Endometrial microvascular endothelial cells (primary cell): ENCODE measurements around the gene SPACA7. TPM values are rescaled to one million over a fixed set of nuclear protein-coding genes. Genes with fewer than 3 reads are reported as not detected.

Experiments used
- in situ Hi-C: cut with HindIII; loops from 2 replicates; pipeline ENCODE4 v1.10.0; 2017; ENCODE audit warnings: low sequenced_read_pairs, low pct_unique_long_range_greater_than_20kb; ENCODE audit errors: inconsistent ontology term
- total RNA-seq: library from RNA; depleted of rRNA; stranded (reverse); fragments of >200 nt; gene quantifications from one replicate; pipeline ENCODE4 v1.2.3, GENCODE V29; 2015; ENCODE audit errors: inconsistent ontology term

SPACA7 gene
- total RNA-seq, 1 donor from 2014 or later = not detected

DNA sequence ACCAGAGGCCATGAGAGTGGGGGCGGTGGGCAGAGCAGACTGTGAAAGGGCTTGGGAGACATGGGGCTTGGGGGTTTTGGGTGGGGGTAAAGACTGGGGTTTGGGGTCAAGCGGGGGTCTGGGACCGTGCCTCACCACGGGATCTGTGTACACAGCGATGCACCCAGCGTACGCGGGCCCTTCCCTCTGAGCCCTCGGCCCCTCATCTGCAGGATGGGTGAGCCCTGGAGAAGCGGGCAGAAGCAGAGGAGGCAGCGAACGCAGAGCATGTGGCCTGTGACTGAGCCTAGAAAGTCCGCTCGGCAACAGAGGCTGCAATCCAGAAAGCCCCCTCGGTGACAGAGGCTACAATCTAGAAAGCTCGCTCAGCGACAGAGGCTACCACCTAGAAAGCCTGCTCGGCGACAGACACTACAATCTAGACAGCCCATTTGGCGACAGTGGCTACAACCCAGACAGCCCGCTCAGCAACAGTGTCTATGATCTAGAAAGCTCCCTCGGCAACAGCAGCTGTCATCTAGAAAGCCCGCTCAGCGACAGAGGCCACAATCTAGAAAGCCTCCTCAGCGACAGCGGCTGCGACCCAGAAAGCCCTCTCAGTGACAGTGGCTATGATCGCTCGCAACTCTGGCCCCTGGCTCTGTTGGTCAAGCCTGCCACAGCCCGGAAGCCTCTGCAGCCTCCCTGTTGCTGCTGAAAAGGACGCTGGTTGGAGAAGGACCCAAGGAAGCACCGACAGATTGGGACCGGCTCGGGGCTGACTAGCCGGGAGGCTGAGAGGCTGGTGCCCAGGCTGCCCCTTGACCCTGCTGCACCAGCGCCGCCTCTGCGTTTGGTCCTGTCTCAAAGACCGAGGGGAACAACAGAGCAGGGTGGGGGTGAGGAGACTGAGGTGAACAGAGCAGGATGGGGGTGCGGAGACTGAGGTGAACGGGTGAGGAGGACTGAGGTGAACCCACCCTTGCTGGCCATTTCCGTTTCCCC lies 68.6 kb downstream of the SPACA7 start:
- in situ Hi-C loops = no loop called here

DNA sequence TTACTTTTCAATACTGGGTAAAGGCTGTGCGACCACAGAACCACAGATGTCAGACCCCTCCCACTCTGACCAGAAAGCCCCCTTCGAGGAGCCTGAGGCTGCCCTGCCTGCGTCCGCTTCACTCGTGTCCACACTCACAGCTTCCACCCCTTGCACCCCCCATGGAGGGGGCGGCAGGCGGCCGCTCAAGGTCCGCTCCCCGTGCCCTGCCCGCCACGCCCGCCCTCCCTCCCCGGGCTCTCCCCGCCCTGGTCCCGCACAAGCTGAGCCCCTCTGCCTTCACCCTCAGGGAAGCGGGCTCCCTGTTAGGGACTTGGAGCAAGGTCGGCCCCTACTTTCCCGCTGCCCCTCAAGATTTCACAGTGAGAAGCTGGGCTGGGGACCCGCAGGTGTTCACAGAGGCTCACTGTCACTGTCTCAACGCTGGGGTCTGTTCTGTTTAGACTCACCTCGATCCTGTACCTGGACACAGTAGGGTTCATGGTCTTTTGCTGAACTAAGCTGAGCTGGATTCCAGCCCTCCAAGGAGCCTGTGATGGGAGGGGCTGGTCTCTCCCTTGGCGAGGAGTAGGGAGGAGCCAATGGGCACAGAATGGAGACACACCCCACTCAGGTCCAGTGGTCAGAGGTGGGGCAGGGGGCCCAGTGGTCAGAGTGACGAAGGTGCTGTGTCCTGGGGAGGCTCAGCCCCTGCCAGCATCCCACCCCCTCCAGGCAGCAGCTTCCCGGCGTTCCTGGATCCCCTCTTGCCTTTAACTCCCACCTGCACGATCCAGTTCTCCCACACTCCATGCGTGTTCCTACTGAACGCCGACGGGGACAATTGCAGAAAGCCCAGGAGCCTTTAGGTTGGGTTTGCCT lies 69.5 kb downstream of the SPACA7 start:
- in situ Hi-C loops = no loop called here

DNA sequence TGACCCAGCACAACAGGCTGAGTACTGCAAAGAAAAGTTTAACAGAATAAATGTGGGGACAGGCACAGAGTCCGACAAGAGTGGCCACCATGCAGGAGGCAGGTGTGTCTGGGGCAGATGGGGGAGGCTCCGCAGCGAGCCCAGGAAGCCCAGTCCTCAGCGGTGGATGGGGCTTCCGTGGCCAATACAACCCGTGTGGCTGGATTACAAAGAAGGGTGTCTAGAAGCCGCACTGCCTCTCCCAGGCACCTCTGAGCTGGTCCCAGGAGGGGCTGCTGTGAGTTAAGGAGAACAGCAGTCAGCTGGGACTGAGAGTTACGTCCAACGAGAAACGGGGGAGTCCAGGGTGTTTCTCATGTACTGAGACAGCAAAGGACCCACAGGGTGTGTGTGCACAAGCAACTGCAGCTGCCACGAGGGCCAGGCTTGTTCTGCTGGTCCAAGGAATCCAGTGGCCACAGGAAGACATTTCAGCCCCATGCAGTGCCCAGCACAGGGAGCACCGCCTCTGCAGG lies 70.2 kb downstream of the SPACA7 start:
- in situ Hi-C loops = no loop called here

GRCh38 chr13:112446867-112447266 lies 70.7 kb downstream of the SPACA7 start:
- in situ Hi-C loops = no loop called here

- in situ Hi-C loops = no loop called here
These were observed 71.2 kb downstream of the SPACA7 start for GRCh38 chr13:112447306-112447705.

DNA sequence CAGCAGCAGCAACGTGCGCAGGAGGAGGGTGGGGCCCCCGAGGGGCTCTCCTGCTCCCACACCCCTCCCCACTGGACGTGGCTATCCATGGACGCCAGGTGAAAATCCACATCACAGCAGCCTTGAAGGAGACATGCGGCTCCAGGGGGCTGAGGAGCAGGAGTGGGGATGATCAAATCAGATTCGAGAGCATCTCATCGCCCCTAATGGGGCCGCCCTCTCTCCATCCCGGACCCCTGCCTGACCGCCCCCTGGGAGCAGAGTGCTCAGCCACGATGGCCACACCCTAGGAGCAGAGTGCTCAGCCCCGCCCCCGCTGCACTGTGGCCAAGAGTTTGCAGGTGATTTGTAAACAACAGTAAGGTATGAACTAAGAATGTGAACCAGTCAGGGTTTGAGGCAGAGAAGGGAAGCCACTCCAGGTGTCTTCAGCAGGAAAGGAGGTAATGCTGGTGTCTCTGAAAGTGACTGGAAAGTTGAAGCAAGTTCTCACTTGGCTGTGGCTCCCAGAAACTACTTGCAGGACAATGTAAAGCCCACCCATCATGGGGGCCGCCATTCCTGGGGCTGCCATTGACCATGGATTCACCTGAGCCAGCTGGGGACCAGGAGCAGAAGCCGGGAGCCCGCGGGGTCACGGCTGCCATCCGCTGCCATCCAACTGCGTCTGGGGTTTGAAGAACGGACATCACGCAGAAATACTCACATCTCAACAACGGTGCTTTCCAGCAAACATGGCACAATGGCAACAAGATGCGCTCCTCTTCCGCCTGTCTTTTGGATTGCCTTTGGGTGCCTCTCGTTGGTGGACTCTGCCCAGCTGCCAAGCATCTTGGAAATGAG lies 71.8 kb downstream of the SPACA7 start:
- in situ Hi-C loops = no loop called here

DNA sequence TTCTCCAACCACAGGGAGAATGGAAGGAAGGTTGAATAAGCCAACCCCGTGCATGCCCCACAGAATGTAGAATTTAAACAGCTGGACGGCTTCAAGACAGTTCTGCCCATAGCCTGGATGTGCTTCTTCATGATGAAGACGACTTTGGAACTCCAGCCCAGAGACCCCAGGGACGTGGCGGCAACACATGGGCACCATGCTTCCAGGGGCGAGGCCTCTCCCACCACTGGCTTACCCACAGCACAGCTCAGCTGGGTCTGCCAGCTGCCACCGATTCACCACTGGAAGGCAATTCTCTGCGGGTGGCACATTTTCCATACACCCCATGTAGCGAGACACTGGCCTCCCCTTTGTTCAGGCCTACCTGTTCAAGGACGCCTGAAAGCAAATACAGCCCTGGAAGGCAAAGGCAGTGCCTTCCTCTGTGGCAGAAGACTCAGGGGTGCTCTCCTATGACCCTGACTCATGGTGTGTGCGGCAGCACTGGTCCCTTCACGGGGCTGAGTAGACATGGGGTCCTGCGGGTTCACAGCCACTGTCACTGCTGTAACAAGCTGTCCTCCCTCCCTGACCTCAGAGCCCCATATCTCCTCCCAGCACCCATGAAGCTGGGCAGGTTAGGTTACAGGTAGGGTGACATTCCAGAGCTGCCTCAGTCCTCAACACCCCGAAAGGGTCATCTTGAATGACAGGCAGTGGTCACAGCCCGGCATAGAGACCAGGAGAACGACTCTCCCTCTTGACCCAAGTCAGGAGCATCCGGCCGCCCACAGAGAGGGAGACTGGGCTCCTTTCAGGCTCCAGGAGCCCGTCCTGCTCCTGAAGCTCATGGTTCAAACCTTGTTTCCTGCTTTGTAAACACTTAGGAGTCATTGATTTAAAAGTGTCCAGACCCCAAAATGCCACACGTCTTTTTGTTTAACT lies 72.7 kb downstream of the SPACA7 start:
- in situ Hi-C loops = no loop called here

GRCh38 chr13:112449545-112449930 lies 73.4 kb downstream of the SPACA7 start:
- in situ Hi-C loops = no loop called here

DNA sequence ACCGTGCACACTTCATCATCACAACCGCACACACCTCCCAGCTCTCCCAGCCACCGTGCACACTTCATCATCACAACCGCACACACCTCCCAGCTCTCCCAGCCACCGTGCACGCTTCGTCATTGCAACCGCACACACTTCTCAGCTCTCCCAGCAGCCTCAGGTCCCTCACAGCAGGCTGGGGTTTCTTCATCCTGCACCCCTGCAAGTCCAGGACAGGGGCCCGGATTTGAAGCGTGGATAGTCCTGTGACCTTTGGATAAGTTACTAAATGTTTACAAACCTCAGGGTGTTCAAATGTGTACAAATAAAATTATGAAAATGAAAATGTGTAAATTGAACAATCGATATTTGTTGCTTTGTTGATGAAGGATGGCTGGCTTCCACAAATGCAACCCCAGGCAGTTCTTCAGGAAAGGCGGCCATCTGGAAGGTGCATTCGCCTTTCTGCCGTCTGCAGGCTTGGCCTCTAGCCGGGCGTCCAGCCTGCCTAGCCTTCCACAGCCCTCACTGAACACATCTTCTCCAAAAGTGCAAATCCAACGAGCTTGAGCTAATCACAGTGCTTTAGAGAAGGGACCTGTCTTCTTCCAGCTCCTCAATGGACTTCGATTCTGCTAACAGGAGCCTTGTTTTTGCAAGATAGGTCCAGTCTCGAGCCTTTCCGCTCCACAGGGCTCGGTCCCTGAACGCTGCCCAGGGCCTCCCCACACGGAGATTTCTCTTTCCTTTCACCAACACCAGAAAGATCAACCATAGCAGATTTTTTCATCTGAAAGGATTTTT lies 74.2 kb downstream of the SPACA7 start:
- in situ Hi-C loops = no loop called here

DNA sequence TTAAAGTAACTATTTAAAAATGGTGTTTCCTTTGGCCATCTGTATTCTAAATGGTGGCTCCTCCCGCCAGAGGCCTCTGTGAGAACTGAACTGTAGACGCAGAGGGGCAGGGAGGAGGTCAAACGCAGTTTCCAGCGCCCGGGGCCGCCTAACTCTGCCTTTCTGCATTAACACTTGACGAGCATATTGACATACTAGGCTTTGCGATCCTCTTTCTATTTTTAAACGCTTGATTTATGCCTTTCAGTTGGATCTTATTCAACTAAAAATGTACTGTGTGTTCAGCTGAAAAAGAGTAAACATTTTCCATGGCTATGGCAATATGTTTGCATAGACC lies 74.7 kb downstream of the SPACA7 start:
- in situ Hi-C loops = no loop called here

DNA sequence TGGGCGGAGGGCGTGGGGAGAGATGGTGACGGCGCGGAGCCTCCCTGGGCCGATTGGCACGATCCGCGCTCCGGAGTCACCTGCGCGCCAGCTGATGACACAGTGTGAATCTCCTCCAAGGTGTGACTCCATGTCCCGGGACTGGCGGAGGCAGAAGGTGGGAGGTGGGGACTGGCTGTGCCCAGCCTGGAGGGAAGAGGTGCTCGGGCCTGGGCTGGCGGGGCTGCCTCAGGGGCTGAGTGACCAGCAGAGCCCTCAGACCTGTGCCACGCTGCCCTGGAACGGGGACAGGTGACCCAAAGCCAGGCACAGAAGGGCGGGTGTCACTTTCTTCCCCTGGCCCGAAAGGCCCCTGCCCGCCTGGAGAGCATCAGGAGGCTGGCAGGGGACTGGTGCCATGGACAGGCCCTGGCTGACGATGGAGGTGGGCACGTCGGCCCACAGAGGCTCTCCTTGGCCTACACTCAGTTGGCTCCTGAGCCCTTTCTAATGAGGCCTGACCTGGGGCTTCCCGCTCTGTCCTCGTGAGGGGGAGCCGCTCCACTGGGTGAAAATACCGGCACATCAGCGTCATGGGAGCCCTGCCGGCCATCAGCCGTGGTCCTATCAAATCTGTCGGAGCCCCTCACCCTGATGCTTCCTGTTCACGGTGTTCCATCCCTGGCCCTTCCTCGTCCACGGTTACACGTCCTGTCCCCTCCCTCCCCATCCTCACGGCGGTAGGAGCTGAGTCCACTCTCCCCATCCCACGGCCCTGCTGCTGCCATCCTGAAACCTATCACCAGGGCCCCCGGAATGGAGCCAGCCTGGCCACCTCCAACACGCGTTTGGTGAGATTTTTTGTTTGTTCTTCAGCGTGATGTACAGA lies 75.6 kb downstream of the SPACA7 start:
- in situ Hi-C loops = no loop called here

GRCh38 chr13:112452380-112453206 lies 76.4 kb downstream of the SPACA7 start:
- in situ Hi-C loops = no loop called here

GRCh38 chr13:112453207-112453829 lies 77.2 kb downstream of the SPACA7 start:
- in situ Hi-C loops = no loop called here

GRCh38 chr13:112453874-112454647 lies 77.9 kb downstream of the SPACA7 start:
- in situ Hi-C loops = no loop called here
